Hematopoietic multipotent progenitor cell treated with erythropoietin and hydrocortisone succinate and interleukin-3 and kit ligand, for 15 days (in vitro differentiated cells): ENCODE results near the gene KLHL3.
"Not testable (repeated sequence)": the region's sequence is repeated elsewhere in the genome, so short reads cannot be mapped to it uniquely, and the experiment has no call there.

Experiments used
- DNase-seq: peaks from one replicate; pipeline ENCODE4 v3.0.0-alpha.2; 2015; ENCODE audit warnings: low spot score

KLHL3 gene

DNA sequence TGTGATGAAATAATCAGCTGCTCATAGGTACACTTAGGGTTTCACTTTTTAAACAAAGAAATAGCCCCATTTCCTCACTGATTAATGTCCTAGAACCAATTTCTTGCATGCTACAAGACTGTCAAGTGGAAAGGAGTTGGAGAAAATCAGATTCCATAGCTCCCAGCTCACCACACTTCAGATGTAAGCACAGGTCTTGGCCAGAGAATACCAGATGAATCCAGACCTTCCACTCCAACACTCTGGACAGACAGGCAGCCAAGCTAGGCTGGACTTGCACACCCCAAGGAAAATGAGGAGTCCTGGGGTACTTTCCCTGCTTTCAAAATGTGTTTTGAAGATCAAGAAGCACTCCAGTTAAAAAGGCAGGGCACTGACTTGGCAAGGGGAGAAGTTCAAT lies 68.5 kb downstream of the KLHL3 start:
- no peak for DNase-seq

DNA sequence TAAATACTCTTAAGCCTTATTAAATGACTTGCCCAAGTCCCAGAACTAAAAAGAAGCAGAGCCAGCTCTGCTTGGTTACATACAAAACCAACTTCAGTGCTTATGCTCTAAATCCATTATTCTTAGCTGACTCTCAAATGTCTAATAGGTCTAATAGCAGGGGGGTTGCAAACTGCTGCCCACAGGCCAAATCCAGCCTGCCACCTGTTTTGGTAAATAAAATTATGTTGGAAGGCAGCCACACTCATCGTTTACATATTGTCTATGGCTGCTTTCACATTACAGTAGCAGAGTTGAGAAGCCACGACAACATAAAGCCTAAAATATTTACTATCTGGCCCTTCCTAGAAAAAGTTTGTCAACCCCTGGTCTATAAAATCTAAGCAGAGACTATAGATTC lies 69.0 kb downstream of the KLHL3 start:
- no peak for DNase-seq

DNA sequence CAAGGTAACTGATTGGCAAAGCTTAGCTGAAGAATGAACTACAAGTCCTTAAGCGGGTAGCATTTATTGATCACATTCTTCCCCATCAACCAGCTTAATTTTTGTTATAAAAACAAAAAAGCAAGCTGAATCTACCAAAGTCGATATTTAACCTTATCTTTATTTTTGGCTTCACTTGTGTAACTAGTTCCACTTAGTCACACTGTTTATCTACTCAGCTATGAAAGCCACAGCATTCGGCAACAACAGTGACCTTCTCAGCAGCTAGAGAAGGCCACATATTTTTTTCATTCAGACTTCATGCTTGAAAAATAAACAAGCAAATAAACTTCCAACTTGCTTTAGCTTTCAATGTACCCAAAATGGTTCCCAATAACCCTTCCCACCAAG lies 69.4 kb downstream of the KLHL3 start:
- no peak for DNase-seq

DNA sequence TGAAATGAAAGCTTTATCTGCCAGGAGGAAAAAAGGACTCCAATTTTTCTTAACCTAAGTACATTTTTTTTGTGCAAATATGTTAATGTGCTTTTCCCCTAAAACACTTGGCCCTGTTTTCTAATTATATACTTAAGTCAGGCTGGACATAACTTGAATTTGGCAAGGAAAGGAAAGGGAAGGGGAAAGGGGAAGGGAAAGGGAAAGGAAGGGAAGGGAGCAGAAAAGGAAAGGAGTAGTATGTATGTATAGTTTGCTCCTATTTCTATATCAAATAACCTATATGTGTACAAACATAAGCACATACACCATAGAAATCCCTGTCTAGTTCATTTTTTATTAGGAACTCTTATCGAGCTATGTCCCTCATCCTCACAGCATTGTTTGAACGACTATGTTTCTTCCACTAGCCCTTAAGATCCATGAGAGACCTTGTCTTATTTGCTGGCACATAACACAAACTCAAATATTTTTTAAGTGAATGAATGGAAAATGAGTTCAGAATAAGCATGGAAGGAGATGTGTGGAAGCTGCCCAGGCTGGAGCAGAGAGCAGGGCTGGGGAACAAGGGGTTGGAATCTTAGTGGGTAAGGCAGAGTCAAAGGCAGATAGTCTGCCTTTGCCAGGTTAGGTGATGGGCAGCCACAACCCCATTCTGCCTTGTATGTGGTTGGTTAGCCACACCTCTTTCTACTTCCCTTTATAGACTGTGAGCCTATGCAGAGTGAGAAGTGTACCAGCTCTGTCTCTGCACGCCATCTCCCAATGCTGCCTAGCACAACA lies 70.0 kb downstream of the KLHL3 start:
- no peak for DNase-seq

DNA sequence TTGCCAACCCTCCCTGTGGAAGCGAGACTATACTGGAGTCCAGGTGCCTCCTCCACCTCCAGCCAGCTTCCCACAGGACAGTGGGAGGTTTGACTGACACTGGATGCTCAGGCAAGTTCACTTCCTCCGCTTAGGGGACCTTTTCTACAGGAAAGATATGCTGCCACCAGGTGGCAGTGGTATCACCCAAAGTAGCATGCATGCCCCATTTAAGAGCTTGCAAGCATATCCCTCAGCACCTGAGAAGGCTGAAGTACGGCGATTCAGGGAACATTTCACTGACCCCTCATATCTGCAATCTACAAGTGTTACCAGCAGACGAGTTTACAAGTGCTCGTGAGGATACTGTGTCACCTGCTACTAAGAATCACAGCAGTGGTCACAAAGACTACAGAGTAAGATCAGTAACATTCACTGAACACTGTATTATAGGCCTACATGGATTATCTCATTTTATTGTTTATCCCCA lies 75.5 kb downstream of the KLHL3 start:
- peak; percentile 36 for DNase-seq

DNA sequence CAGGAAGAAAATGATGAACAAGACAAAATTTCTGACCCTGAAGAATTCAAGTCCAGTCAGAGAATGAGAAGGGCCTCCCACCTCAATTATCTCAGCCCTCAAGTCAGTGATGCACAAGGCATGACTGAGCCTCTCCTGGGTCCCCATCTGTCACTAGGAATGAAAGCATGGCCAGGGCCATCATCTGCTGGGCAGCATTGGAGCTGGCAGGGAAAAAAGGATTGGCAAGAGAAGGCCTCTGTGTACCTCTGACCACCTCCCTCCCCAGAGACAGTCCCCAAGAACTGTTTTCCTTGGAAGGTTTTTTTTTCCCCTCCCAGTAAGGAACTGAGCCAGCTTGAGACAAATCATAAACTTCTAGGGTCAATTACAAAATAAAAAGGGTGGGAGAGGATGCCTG lies 76.7 kb downstream of the KLHL3 start:
- no peak for DNase-seq

DNA sequence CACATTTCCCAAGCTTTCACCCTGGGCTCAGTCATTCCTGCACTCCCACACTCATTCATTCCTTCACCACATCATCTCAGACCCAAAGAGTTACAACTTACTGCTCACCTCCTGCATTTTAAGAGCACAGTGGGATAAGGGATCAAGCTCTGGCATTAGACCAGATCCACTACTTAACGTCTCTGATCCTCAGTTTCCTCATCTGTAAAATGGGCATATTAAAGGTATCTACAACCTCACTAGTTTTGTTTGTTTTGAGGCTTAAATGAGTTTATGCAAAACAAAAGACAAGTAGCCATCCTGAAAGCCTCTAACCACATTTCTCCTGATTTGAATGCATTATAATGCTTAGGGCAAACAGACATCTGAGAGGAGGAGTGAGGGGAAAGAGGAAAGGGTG lies 77.6 kb downstream of the KLHL3 start:
- no peak for DNase-seq

DNA sequence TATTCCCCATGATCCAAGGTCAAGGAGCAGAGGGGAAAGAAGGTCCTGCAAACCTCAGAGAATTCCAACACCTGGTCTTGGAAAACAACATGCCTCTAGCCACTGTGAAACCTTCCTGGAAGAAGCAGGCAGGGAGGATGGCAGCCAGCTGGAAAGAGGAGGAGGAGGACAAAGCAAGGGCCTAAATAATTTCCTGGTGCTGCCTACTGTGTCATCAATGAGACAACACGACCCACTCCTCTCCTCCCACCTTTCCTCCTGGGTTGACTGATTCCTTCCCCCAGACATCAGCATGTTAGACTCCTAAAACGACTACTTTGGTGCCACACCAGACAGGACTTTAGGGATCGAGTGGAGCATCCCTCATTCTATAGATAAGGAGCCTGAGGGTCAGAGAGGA lies 78.8 kb downstream of the KLHL3 start:
- DNase-seq, result no peak

DNA sequence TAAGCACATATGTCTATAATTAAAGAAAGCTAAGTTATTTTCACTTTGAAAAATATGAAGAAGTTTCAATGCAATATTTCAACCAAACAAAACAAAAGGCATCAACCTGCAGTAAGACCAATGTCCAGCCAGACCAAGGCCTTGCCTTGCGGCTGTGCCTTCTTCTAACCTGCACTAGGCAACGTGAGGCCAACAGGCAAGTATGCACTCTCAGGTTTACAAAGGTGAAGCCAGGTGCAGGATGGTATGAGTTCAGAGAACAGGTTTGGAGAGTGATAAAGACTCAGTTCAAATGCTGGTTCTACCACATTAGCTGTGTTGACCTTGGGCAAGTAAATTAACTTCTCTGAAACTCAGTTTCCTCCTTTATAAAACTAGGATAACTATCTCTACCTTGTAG lies 79.3 kb downstream of the KLHL3 start:
- no peak for DNase-seq

DNA sequence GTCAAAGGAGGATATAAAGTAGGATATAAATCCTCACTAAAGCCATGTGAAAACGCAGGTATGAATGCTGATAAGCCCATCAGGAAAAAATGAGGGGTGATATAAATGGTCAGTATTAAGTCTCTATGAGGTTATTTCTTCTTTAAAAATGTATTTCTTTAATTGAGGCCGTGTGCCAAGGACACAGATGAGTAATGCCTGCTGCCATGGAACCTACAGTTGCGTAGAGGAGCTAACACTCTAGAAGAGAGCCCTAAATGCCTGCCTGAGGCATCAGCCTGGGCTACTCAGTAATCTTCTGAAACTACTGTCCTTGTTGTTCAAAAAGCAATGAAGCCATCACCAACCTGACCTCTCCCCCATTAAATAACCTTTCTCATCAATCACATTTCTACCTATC lies 84.9 kb downstream of the KLHL3 start:
- DNase-seq, result no peak

DNA sequence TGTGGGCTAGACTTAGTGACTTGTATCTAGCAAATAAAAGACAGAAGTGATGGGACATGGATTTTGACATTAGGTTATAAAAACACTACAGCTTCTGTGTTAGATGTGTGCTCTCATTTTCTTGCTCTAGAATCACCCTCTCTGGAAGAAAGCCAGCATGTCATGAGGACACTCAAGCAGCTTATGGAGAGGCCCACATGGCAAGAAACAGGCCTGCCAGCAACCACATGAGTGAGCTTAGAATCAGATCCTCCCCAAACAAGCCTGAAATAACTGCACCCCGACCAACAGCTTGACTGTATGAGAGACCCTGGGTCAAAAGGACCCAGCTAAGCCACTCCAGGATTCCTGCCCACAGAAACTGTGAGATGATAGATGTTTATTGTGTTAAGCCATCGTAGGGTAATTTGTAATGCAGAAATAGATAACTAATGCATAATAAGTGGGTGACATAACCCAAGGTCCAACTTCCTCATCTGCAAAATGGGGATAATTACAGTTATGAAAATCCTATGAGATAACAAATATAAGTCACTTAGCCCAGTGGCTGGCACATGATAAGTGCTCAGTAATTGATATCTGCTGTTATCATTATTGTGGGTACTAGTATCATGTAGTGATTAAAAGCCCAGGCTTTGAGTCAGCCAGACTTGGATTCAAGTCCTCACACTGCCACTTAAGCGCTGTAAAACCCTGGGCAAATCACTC lies 86.5 kb downstream of the KLHL3 start:
- no peak for DNase-seq

DNA sequence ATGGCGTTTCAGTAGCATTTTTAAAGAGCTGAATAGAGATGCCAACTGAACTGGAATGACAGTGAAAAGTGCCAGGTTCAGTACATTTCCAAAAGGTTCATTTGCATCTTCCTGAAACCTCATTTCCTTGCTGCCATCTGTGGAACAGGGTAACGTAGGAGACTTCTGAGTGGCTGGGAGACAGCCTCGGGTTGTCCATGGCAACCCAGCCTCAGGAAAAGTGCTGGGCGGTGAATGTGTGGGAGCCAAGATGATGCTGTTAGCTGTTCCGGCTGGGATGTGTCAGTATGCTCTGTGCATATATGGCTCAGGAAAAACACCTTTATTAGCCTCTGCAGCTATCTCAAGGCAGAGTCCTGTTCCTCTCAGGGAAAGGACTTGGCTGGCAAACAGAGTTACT lies 87.5 kb downstream of the KLHL3 start:
- no peak for DNase-seq

DNA sequence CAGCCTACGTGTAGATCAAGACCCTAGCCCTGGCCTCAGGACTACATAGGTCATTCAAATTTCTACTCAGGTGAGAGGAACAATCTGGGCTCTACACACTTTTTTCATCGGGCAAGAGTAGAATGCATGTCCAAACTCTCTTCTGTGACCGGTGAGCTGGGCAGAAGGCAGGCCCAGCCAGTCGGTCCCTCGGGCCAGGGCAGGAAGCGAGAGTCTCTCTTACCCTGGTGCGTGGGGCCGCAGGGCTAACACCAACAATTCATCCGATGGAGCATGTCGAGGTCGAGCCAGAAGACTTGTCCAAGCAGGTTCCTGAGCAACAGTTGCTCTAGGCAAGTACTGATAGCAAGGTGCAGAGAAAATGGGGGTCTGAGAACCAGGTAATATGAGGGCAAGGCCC lies 88.5 kb downstream of the KLHL3 start:
- DNase-seq, result no peak

DNA sequence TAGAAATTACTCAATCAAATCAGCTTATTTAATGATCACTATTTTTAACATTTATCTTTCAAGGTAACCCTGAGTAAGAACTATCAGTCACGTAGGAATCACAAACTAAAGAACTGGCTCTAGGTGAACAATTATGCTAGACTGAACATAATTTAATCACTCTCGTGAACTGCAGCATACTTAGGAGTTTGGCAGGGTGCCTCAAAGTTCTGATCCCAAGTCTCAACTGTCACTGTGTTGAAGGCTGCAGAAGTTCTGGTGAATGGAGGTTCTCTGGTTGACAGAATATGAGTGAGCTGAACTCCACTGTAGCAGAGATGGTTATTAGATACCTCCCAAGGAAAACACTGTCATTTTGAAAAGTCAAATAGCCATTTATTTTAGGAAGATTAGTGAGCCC lies 89.1 kb downstream of the KLHL3 start:
- DNase-seq, result no peak

DNA sequence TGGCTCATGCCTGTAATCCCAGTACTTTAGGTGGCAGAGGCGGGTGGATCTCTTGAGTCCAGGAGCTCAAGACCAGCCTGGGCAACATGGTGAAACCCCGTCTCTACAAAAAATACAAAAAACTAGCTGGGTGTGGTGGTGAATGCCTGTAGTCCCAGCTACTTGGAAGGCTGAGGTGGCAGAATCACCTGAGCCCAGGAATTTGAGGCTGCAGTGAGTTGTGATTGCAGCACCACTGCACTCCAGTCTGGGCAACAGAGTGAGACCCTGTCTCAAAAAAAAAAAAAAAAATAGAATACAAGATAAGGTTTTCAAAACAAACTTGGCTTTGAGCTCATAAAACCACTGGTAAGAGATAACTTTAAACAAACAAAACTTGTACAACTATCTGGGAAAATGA lies 92.8 kb downstream of the KLHL3 start:
- not testable (repeated sequence) for DNase-seq

DNA sequence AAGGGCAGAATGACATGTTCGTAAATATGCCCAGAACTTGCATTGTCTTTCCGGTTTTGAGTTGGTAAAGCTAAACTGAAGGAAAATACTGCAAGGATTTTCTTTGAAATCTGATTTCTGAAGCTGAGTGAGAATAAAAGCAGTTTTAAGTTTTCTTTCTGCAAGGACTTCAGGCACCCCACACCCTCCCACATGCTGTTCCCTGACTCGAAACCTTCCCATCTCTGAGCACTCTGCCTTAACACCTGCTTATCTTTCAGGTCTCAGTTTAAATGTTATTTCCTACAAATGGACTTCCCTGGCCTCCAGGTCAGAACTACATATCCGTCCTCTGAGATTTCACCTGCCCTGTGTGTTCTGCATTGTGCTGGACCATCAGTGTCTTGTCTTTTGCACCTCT lies 93.8 kb downstream of the KLHL3 start:
- DNase-seq, result no peak

DNA sequence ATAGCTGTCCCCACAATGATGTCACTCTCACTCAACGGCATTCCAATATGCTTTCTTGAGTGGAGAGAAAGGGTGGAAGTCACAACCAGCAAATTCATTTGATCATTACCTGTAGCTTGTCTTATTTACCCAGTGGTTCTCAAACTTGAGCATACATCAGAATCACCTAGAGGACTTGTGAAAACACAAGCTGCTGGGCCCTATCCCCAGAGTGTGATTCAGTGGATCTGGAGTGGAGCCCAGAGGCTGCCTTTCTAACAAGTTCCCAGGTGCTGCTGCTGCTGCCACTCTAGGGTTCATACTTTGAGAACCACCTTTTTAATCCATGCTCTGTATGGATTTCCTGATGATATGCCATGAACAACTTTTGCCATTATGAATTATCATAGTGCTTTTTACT lies 94.7 kb downstream of the KLHL3 start:
- no peak for DNase-seq

DNA sequence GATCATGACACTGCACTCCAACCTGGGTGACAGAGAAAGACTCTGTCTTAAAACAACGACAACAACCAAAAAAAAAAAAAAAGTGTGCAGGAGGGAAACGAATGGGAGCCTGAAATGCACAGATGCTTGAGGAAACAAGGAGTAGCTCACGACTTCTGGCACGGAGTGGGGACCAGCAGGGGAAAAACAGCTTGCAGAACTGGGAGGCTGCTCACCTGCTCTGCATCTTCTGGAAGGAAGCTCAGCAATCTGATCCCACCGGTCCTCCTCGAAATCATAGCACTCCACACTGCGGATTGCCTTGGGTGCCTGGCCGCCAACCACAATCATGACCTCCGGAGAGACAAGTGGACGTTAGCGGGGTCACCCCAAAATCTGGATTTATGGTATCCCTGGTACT lies 96.2 kb downstream of the KLHL3 start:
- DNase-seq, result no peak

DNA sequence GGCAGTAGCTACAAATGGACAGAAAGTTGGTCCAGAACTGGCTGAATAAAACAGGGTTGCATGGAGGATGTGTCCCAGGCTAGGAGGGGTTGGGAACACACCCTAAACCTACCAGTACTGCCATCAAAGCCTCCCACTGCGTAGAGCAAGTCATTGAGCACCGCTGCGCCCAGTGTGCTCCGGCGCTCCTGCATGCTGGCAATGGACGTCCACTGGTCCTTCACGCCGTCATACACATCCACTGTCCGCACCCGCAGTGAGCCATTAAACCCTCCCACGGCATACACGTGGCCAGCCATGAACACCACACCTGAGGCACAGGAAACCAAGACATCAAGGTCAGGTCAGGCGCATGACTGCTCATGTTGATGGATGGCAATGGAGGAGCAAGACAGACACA lies 97.0 kb downstream of the KLHL3 start:
- no peak for DNase-seq

DNA sequence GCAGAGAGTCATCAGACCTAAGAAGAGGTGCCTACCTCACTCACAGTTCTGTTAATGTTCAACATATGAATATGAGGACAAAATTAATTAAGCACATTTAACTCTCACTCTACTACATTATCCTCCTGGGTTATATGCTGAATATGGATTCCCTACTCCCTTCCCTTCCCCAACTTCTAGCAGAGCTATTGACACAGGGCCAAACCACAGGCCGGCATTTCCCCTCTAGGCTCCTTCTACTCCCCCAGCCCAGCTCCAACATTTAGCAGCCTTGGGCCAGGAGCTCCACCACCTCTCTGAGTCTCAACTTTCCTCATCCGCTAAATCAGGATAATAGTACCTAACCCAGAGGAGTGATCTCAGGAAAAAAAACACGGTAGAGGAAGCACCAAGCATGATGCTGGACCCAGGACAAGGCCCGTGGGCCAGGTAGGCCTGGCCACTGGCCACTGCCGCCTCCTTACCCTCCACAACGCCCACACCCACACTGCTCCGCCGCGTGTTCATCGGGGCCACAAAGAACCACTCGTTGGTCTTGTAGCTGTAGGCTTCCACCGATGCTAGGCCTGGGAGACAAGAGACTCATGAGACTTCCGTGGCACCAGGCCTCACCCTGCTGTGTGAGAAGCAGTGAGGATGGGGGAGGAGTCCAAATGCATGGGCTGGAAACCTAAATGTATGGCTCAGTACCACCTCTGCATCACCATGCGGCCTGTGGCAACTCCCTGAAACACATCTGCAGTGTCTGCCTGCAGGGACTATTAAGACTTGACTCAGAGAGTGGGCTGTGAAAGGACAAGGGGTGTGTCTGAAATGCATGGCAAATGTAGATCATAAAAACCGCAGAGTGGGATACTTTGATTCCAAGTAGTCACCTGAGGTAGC lies 98.8 kb downstream of the KLHL3 start:
- no peak for DNase-seq

DNA sequence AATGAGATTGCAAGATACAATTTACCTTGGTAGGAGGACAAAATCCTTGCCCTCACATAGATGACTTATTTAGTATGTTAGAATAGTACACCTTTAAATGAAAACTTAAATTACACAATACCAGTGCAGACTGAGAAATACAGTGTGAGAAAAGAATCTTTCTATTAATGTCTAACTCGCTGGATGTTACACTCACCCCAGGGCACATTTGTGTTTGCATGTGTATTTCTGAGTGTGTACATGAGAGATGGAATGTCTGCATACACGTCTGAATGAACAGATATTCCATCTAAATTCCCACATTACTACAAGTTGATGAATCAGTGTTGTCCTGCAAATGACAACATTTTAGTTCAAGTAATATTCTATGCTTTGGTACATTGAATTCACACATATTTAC lies 99.8 kb downstream of the KLHL3 start:
- no peak for DNase-seq

DNA sequence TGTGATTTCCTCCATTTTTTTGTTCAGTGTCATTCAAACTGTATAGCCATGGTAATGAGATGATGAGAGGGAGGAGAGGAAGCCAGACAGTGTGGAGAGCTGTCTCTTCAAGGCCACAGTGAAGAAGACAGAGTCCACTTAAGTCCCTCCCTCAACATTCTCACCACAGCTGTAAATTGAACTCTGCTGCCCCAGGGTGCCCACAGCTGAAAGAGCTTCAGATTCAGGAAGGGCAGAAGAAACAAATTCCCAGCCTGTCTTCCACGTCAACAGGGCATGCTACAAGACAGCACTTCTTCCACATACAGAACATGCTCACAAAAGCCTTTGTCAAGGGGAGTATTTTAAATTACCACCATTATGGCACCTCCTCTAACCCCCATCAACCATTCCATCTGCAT lies 100.4 kb downstream of the KLHL3 start:
- no peak for DNase-seq

DNA sequence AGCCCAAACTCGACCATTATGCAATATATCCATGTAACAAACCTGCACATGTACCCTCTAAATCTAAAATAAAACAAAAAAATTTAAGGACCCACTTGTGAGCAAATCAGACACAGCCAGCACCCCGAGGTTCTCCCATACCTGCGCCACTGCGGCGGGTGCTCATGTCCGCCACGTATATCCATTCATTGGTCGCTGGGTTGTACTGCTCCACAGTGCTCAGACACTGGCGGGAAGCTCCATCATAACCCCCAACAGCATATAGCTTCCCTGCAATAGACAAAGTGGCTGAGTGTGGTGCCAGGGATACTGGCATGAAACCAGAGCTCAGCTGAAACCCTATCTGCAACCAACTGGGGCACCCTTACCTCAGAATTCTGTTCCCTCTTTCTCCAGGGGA lies 102.0 kb downstream of the KLHL3 start:
- no peak for DNase-seq
